Astrocyte (in vitro differentiated cells and primary cell): ENCODE measurements around the gene C1QL4.

Source experiments
- CTCF ChIP-seq: IDR thresholded peaks from 2 replicates; pipeline ENCODE4 v1.5.1; 2011; ENCODE audit warnings: low read depth, mild to moderate bottlenecking, inconsistent platforms, low read length, moderate library complexity; ENCODE audit not compliant: insufficient read depth
- EZH2 ChIP-seq: IDR thresholded peaks from 2 replicates; pipeline ENCODE4 v1.6.1; 2012; ENCODE audit warnings: mild to moderate bottlenecking, low read length, inconsistent platforms; ENCODE audit not compliant: insufficient read depth

- no peak for TF ChIP-seq CTCF
- no peak for TF ChIP-seq EZH2
These were observed 38.8 kb downstream of the C1QL4 start for GRCh38 chr12:49298160-49298559.
